ENCODE results near the gene NOL4L. TPM values are rescaled to one million over a fixed set of nuclear protein-coding genes. Genes with fewer than 3 reads are reported as not detected.
"Not testable (repeated sequence)": the region's sequence is repeated elsewhere in the genome, so short reads cannot be mapped to it uniquely, and the experiment has no call there.

NOL4L gene
- polyA plus RNA-seq, 1 donor (not counting 4 experiments of a cell fraction or from before 2014, with no cell fraction given): 1.0 TPM

- no peaks in the 10 kb centered on the region for H3K4me1 ChIP-seq (ENCODE audit: control insufficient read depth, extremely low read depth, insufficient read depth, low read length)
- dilution Hi-C loops (cut with MboI; ENCODE audit: extremely low pct_ligation_motif_present, low sequenced_read_pairs): no loop called here
- TF ChIP-seq EZH2 (IDR thresholded peaks at IDR 0.05; ENCODE audit: low read length) (no peak), CTCF (optimal IDR thresholded peaks at IDR 0.05 in 1 of 3, IDR thresholded peaks at IDR 0.05 in 1 of 3, conservative IDR thresholded peaks at IDR 0.05 in 1 of 3; ENCODE audit: extremely low read depth in 1 of 3, insufficient read depth in 2 of 3, low read length in 3 of 3) (no peak)
- no peak overlapping the region for H2AFZ ChIP-seq (ENCODE audit: control insufficient read depth, low read length)
- no peaks in the 10 kb centered on the region for H3K9me1 ChIP-seq (ENCODE audit: control insufficient read depth, extremely low read depth, insufficient read depth, low read length)
- no peak overlapping the region for H3K4me3 ChIP-seq (ENCODE audit: control insufficient read depth in 2 of 3, extremely low read depth in 1 of 3, insufficient read depth in 2 of 3, low read depth in 1 of 3, low read length in 3 of 3)
- H3K27ac ChIP-seq (ENCODE audit: control insufficient read depth, insufficient read depth, low read length): no peak overlapping the region
- H3K9me3 ChIP-seq (ENCODE audit: control insufficient read depth, low read depth, low read length): no peaks in the 10 kb centered on the region
- DNase-seq (ENCODE audit: low read depth, low spot score): no peak
- no peak overlapping the region for H3K9ac ChIP-seq (ENCODE audit: control insufficient read depth, extremely low read depth, insufficient read depth, low read length)
- H3K4me2 ChIP-seq (ENCODE audit: control insufficient read depth, extremely low read depth, insufficient read depth, low read depth, low read length): no peak overlapping the region
- H3K36me3 ChIP-seq (ENCODE audit: control insufficient read depth in 2 of 2, extremely low read depth in 1 of 2, insufficient read depth in 2 of 2, low read length in 2 of 2): no peaks in the 10 kb centered on the region
- H4K20me1 ChIP-seq (ENCODE audit: control insufficient read depth, extremely low read depth, insufficient read depth, low read length): no peaks in the 10 kb centered on the region
- H3K79me2 ChIP-seq (ENCODE audit: control insufficient read depth, insufficient read depth, low read length): no peaks in the 10 kb centered on the region
- H3K27me3 ChIP-seq (ENCODE audit: control insufficient read depth, extremely low read depth, insufficient read depth, low read length): peaks cover 5% of the 10 kb centered on the region
- no peak for FAIRE-seq
These were observed 91.8 kb downstream of the NOL4L start for GRCh38 chr20:32493356-32493755.

- H3K4me1 ChIP-seq (ENCODE audit: control insufficient read depth, extremely low read depth, insufficient read depth, low read length); H2AFZ ChIP-seq (ENCODE audit: control insufficient read depth, low read length); H3K9ac ChIP-seq (ENCODE audit: control insufficient read depth, extremely low read depth, insufficient read depth, low read length); H3K9me1 ChIP-seq (ENCODE audit: control insufficient read depth, extremely low read depth, insufficient read depth, low read length); H3K4me2 ChIP-seq (ENCODE audit: control insufficient read depth, extremely low read depth, insufficient read depth, low read depth, low read length); H3K79me2 ChIP-seq (ENCODE audit: control insufficient read depth, insufficient read depth, low read length); H3K27ac ChIP-seq (ENCODE audit: control insufficient read depth, insufficient read depth, low read length); H3K9me3 ChIP-seq (ENCODE audit: control insufficient read depth, low read depth, low read length); H3K4me3 ChIP-seq (ENCODE audit: control insufficient read depth in 2 of 3, extremely low read depth in 1 of 3, insufficient read depth in 2 of 3, low read depth in 1 of 3, low read length in 3 of 3); FAIRE-seq; H3K27me3 ChIP-seq (ENCODE audit: control insufficient read depth, extremely low read depth, insufficient read depth, low read length); H4K20me1 ChIP-seq (ENCODE audit: control insufficient read depth, extremely low read depth, insufficient read depth, low read length); DNase-seq (ENCODE audit: low read depth, low spot score); dilution Hi-C loops (cut with MboI; ENCODE audit: extremely low pct_ligation_motif_present, low sequenced_read_pairs); H3K36me3 ChIP-seq (ENCODE audit: control insufficient read depth in 2 of 2, extremely low read depth in 1 of 2, insufficient read depth in 2 of 2, low read length in 2 of 2): not testable (repeated sequence)
These were observed 93.4 kb downstream of the NOL4L start for GRCh38 chr20:32491764-32492151.

All from keratinocyte (primary cell).